Stimulated activated CD8-positive, alpha-beta memory T cell treated with anti-CD3 and anti-CD28 coated beads, Interleukin-4, amount 100 ng/mL, for 4 hours (primary cell): ENCODE results near the gene SLC7A4.
"Not testable (repeated sequence)": the region's sequence is repeated elsewhere in the genome, so short reads cannot be mapped to it uniquely, and the experiment has no call there.

Experiments used
- DNase-seq, 2 donors: peaks; one replicate each; pipeline ENCODE4 v3.0.0-alpha.2; 2020; ENCODE audit warnings: low read depth in 2 of 2, low spot score in 1 of 2

The SLC7A4 gene

DNA sequence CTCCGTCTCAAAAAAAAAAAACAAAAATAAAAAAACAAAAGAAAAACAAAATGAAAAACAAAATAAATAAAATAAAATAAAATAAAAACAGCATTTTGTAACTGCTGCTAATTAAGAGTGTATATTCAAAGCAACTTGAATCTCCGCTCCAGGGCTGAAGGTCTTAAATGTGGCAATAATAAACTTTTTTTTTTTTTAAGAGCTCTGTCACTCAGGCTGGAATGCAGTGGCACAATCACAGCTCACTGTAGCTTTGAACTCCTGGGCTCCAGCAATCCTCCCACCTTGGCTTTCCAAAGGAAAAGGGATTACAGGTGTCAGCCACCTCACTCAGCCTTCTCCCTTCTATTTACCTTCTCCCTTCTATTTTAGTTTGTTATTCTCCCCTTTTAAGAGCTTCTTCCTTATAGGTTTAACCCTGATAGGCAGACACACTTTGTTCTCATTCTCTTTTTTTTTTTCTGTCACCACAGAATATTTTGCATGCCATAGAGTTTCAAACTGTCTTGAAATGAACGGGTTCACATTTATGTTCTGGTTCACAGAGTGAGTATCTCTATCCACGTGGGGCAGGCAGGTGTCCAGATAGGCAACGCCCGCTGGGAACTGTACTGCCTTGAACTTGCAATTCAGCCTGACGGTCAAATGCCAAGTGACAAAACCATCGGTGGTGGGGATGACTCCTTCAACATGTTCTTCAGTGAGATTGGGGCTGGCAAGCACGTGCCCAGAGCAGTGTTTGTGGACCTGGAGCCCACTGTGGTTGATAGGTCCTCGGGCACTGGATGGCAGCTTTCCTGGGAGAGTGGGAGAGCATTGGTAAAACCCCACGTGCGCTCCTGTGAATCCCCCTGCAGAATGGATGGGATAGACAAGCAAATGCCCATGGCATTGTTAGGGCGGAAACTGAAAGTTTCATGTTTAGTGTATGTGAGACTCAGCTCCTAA, 32.8 kb upstream of the SLC7A4 start:
- DNase-seq = no peak

DNA sequence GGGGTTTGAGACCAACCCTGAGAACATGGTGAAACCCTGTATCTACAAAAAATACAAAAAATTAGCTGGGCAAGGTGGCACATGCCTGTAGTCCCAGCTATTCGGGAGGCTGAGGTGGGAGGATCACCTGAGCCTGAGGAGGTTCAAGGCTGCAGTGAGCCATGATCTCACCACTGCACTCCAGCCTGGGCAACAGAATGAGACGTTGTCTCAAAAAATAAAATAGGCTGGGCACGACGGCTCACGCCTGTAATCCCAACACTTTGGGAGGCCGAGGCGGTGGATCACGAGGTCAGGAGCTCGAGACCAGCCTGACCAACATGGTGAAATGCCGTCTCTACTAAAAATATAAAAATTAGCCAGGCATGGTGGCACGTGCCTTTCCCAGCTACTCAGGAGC, 32.1 kb upstream of the SLC7A4 start:
- DNase-seq = not testable (repeated sequence)

DNA sequence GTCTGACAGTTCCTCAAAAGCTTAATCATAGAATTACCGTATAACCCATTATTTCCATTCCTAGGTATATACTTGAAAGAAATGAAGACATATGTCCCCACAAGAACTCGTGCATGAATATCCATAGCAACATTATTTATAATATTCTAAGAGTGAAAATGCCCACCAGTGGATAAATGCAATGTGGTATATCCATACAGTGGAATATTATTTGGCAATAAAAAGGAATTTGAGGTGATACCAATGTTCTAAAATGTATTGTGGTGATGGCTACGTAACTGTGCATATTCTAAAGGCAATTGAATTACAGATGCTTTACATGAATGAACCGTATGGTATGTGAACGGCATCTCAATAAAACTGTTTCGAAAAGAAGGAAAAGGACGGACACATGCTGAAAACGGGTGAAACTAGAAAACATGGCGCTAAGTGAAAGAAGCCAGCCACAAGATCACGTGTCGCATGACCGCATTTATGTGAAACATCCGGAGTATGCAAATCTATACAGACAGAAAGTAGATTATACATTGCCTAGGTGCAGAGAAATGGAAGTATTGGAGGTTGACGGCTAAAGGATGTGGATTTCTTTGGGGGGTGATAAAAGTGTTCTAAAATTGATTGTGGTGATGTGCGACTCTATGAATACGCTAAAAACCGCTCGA, 29.4 kb upstream of the SLC7A4 start:
- DNase-seq = not testable (repeated sequence)

DNA sequence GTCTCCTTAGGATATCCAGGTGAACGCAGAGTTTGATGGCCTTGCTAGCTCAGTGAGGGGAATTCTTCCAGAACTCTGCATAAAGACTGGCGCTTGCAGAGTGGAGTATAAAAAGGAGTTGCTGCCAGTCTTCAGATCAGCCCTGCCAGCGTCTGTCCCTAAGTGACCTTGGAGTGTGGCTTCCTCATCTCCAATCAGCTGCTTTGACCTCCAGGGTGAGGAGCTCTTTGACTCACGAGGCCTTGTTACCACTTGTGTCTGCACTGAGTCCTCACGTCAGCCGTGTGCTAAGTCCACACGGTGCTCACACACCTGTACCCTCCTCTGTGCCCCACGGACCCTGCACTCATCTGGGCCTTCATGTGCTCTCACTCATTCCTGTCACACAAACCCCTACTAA, 28.0 kb upstream of the SLC7A4 start:
- not testable (repeated sequence) for DNase-seq

DNA sequence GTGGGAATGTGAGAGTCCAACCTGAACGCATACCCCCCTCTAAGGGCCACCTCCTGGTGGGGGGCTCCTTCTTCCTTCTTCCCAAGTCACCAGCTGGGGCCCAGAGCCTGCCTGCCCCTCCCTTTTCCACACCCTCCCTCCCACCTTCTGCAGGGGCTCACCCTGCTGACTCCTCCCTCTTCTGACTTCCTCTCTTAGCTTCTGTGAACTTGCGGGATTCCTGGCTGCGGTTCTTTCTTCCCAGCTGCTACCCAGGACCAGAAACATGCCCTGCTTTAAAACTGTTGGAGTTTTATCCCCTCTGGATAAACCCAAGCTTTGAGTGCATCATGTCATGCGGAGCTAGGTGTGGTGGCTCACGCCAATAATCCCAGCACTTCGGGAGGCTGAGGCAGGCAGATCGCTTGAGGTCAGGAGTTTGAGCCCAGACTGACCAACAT, 23.5 kb upstream of the SLC7A4 start:
- DNase-seq = no peak

DNA sequence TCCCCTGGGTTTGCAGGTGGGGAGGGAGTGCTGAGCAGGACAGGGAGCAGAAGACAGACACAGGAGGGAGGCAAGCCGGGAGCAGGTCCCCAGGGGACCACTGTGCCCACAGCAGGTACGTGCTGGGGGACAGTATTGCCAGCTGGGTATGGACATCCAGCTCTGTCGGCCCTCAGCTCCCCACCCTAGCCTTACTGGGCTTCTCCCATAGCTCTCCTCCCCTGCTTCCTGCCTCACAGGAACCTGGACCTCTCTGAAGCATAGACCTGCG, 23.1 kb upstream of the SLC7A4 start:
- DNase-seq = no peak

DNA sequence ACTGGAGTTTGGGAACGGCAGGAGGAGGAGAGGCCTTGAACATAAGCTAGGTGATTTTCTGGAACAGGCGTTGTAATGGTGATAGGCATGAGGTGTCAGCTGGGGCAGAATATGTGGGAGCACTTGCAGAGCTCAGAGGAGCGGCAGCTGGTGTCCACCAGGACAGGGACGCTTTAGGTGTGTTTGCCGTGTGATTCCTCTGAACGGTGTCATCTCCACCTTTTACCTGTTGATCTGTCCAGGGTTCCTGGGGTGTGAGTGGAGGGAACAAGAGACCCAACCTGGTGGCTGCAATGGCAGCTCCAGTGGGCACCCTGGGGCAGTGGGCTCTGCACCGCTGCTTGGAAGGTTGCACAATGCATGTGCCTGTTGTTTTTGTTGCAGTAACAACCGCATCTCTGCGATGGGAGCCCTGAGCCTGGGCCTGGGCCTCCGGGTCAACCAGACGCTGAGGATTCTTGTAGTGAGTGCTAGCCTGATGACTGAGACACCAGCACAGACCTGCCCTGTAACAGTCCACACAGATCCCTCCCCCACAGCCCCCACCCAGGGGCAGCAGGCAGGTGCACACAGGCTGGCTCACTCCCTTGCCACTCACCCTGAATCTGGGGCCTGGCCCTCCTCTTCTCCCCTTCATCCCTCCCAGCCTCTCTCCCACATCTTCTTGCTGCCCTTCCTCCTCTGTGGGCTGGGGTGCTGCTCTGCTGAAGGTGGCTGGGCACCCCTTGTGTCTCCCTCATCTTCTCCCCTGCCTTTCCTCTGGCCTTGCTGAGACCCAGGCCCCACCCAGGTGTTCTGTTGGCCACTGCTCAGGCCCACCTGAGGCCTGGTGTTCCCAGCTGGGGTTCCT, 22.6 kb upstream of the SLC7A4 start:
- no peak for DNase-seq

DNA sequence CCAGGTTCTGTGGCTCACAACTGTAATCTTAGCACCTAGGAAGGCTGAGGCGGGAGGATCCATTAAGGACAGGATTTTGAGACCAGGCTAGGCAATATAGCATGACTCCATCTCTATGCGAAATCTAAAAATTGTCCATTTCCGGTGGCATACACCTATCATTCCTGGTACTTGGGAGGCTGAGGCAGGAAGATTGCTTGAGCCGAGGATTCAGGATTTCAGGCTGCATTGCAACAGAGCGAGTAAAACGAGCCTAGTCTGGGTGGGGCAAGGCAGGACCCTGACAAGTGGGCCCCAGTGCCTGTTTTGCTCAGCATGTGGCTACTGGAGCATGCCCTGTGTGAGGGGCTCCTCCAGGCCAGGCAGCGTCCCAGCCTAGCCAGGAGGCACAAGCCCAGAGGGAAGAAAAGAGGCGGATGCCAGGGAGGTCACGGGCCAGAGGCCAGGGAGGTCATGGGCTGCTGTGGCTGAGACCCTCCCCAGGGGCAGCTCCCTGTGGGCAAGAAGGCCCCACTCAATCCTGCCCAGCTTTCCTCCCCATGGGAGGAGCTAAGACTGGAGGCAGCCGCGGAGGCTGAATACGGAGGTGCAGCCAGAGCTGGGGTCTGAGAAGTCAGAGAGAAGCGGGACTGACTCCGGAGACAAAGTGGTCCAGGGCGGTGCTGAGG, 21.8 kb upstream of the SLC7A4 start:
- DNase-seq = no peak

DNA sequence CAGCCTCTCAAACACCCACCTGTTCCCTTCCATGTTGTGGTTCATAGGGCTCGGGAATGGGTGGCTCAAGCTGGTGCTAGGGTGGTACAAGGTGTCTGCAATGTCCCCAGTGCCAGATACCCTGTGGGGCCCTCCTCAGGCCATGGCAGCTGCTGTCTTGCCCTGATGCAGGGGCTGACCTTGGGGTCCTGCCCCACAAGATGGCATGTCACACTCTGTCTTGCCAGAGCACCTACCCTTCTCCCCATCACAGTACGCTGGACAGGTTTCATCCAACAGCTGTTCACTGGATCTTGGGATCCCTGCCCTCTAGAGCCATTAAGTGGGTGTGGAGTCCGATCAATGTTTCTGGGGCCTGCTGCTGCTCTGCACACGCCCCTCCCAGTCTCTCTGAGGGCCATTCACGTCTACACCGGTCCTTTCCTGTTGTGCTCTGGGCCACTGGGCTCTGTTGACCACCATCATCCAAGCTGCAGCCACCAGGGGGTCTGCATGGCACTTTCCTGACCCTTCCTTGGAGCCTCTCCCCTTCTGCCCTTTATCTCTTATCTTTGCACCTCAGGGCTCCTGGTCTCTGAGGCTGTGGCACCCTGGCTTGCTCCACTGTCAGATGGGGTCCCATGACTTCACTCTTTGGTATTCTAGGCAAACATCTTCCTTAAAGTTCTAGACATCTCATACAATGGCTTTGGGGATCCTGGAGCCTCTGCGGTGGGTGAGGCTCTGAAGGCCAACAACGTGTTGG, 20.5 kb upstream of the SLC7A4 start:
- no peak for DNase-seq

DNA sequence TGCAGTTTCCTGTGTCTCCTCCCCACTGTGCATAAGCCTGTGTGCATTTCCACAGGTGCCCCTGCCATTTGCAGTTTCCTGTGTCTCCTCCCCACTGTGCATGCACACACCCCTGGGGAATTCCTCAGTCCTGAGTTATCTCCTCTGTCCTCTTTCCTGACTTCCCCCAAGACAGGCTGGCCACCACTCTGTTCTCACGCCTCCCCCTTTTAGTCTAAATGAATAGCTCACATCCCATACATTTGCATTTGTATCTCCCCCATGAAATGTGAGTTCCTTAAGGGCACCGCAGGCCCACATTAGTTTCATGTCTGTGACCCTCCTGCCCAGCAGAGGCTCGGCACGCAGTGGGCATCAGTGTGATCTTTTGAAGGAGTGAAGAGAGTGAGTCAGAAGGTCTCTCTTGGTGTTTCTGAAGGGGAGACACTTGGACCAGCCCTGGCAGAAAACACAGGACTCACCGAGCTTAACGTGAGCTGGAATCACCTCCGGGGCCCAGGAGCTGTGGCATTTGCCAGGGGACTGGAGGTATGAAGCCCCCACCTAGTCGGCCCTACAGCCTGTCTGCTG, 19.6 kb upstream of the SLC7A4 start:
- no peak for DNase-seq

DNA sequence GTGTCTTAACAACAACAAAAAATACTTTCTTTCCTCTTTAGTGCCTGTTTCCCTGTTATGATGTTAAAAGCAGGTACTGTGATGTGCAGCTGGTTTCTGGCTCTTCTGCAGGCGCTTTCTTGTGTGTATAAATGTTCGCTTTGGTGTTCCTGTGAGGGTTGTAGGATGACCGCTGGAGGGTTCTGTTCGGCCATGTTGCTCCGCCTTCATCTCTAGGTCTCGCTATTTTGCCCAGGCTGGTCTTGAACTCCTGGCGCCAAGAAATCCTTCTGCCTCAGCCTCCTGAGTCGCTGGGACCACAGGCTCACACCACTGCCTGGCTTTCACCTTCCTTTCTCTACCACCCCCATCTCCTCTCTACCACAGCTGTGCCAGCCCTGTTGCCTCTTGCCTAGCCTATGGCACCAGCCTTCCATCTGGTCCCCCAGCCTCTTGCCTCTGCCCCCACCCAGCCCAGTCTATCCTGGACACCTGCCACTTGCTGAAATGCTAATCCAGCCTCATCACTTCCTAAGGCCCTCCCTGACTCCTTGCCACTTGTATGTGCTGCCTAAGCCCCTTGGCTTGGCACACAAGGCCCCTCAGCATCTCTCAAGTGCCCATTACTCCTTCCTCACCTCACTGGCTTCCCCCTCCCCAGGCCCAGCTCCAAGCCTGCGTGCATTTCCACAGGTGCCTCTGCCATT, 18.9 kb upstream of the SLC7A4 start:
- no peak for DNase-seq

DNA sequence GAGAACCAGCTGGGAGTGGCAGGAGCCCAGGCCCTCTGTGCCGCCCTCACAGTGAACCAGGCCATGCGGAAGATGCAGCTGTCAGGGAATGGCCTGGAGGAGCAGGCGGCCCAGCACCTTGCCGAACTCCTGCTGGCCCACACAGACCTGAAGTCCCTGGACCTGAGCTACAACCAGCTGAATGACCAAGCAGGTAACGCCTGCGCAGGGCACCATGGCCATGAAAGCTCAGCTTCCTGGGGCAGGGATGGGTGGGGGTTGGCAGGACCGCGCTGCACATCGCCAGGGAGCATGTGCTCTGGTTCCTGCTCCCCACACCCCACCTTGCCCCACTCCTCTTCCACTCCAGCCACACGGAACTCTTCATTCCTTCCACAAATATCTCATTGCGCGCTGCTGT, 16.6 kb upstream of the SLC7A4 start:
- not testable (repeated sequence) for DNase-seq

DNA sequence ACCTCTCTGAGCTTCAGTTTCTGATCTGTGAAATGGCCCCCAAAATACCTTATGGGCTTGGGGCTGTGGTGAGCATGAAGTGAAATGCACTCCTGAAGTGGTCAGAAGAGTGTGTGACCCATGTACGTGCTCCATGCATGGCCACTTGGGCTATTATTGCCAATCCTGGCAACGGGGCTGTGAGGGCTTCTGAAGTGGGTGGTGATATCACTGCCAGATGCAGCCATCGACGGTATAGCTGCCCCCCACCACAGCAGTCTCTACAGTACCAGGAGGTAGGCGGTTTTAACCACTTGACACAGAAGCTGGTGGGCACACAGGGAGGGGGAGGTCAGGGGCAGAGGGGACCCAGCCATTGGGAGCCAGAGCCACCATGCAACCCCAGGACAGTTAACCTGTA, 16.1 kb upstream of the SLC7A4 start:
- DNase-seq = not testable (repeated sequence)

DNA sequence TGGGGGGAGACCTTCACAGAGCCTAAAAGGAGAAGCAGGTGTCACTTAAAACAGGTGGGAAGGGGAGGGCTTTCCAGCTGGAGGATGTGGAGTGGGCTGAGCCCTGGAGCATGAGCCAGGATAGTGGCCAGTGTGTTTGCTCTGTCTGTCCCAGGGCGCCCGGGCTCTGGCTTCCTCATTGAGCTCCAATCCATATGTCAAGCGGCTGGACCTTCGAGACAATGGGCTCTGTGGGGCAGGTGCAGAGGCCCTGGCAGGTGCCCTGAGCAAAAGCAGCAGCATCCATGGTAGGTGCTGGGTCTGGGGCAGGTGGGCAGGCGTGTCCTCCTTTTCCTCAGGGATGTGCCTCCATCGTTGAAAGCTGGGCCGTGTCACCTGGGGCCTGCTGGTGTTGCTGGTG, 15.4 kb upstream of the SLC7A4 start:
- DNase-seq = no peak

DNA sequence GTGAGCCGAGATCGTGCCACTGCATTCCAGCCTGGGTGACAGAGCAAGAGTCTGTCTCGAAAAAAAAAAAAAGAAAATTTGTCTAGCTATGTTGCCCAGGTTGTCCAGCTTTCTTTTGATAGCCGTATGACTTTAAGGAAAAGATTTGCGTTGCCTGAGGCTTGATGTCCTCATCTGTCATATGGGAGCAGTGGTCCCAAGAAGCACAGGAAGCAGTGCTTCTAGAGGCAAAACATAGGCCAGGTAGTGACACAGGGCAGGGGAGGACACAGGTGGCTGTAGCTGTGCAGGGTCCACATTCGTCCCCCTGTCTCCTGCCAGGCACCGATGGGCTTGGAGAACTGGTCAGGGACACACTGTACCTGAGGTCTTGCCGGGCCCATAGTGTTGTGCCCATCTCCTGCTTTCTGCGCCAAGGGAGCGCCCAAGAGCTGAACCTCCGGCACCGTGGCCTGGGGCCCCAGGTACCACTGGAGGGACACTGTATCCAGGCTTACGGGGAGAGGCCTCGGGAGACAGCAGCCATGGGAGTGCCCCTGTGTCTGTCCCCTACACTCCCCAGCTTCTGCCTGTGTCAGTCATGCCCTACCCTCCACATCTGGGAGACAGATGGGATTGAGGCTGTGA, 14.8 kb upstream of the SLC7A4 start:
- DNase-seq = no peak

DNA sequence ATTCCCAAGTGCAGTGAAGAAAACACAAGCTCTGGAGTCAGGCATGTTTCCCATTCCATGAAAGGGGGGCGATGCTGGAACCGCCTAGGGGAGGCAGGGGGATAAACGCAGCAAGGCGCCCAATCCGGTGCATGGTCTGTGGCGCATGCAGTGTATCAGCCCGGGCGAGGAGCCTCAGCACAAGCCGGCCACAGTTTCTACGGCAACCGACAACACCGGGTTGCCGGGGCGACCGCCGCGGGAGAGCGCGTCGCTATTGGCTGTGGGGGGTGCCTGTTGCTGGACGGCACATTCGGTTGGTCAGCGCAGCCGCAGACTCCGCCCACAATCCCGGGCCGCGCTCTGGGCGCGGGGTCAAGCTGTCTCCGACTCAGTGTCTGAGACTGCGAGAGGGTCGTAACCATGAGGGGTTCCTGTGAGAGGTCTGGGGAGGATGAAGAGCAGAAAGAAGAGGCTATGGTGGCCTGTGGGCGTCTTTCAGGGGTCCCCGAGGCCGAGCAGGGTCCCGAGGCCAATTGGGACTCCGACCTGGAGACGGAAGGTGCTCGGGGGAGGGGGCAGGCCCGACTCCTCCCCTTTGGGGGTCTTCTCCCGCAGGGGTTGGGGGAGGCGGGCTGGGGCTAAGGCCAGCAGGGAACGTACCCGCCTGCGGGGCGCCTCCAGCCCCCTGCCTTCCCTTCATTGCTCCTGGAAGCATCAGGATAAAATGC, 13.4 kb upstream of the SLC7A4 start, which contains the start of gene LRRC74B:
LRRC74B (plus strand) TSS at position 362 of the 710 bp plus-strand sequence; CDS start at position 403, 41 bp downstream.
- DNase-seq = peak; percentile 17 to 24

DNA sequence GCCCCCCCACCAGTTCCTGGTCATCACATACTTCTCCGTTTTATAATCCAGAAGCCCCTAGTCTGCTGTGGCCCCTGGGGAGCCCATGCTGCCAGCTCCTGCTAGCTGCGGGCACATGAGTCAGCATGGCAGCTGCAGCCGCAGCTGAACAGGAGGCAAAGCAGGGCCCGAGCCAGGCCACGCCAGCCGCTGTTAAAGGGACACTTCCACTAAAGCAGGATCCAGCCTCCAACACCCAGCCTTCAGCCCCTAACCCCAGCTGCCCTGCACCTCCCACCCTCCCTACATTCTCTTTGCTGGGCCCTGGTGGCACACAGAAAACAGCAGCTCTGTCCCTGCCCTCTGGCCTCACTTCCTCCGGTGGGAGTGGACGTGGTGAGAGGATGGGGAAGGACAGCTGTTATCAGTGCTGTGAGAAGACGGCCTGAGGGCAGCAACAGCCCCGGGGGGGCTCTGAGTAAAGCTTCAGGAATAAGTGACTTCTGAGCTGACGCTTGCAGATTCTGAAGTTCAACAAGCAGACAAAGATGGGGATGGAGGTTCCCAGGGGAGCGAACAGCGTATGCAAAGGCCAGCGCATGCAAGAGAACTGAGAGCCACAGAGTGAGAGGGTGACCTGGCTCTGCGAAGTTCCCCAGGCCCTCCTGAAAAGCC, 12.7 kb upstream of the SLC7A4 start:
- DNase-seq = no peak
